ENCODE results near the gene MYLK2. TPM values are rescaled to one million over a fixed set of nuclear protein-coding genes. Genes with fewer than 3 reads are reported as not detected.

The MYLK2 gene
- total and polyA plus RNA-seq, 12 donors, result 0.06 to 2.1 (median 0.24) TPM; not detected in 2

DNA sequence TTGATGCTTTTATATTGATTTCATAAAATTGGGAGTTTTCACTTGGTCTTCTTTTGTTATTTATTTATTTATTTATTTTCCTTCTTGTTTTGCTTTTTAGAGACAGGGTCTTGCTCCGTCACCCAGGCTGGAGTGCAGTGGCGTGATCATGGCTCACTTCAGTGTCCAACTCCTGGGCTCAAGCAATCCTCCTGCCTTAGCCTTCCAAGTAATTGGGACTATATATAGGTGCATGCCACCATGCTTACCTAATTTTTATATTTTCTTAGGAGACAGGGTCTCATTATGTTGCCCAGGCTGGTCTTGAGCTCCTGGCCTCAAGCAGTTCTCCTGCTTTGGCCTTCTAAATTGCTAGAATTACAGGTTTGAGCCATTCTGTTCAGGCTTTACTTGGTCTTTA is 38.3 kb upstream of the MYLK2 start:
- H3K27ac ChIP-seq, result no peak overlapping the region
- no peaks in the 10 kb centered on the region for H3K27me3 ChIP-seq
- DNase-seq, result no peak
- ATAC-seq, result no peak
- TF ChIP-seq, protein P1, sequence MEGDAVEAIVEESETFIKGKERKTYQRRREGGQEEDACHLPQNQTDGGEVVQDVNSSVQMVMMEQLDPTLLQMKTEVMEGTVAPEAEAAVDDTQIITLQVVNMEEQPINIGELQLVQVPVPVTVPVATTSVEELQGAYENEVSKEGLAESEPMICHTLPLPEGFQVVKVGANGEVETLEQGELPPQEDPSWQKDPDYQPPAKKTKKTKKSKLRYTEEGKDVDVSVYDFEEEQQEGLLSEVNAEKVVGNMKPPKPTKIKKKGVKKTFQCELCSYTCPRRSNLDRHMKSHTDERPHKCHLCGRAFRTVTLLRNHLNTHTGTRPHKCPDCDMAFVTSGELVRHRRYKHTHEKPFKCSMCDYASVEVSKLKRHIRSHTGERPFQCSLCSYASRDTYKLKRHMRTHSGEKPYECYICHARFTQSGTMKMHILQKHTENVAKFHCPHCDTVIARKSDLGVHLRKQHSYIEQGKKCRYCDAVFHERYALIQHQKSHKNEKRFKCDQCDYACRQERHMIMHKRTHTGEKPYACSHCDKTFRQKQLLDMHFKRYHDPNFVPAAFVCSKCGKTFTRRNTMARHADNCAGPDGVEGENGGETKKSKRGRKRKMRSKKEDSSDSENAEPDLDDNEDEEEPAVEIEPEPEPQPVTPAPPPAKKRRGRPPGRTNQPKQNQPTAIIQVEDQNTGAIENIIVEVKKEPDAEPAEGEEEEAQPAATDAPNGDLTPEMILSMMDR (IDR thresholded peaks at IDR 0.05), result no peak
- no peak overlapping the region for H3K4me3 ChIP-seq
- no peaks in the 10 kb centered on the region for H3K4me1 ChIP-seq
- intact Hi-C loops (cut with DNase I), result no loop called here
- WGBS, 2 donors, result 98 to 99% methylated on average over 2 of the region's 2 CpGs
- peaks cover 0 to 93% (median 0%) of the 10 kb centered on the region in 9 donors for H3K36me3 ChIP-seq
- no peaks in the 10 kb centered on the region for H3K9me3 ChIP-seq

DNA sequence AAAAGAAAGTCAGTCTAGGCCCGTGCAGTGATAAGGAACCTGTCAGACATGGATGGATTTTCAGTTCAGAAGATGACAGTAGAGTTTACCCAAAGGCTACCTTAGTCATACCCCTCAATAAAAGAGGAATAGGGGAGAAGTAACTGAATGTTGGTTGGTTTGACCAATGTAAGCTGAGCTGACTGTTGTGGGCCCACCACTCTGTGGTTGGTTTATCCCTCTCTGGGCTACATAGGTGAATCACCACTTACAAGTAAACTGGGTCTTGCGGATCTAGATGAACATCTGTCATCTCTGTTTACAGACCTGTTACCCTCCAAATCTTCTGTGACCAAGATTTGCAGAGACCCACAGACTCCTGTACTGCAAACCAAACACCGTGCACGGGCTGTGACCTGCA is 37.2 kb upstream of the MYLK2 start:
- intact Hi-C loops (cut with DNase I), result no loop called here
- no peak for DNase-seq
- TF ChIP-seq, protein P1 (IDR thresholded peaks at IDR 0.05), result no peak
- 96 to 98% methylated on average over 4 of the region's 4 CpGs for WGBS, 2 donors
- Histone ChIP-seq H3K36me3 (peaks cover 0 to 97% (median 0%) of the 10 kb centered on the region in 9 donors), H3K27ac (no peak overlapping the region), H3K4me3 (no peak overlapping the region), H3K4me1 (no peaks in the 10 kb centered on the region), H3K9me3 (no peaks in the 10 kb centered on the region), H3K27me3 (no peaks in the 10 kb centered on the region)
- no peak for ATAC-seq

DNA sequence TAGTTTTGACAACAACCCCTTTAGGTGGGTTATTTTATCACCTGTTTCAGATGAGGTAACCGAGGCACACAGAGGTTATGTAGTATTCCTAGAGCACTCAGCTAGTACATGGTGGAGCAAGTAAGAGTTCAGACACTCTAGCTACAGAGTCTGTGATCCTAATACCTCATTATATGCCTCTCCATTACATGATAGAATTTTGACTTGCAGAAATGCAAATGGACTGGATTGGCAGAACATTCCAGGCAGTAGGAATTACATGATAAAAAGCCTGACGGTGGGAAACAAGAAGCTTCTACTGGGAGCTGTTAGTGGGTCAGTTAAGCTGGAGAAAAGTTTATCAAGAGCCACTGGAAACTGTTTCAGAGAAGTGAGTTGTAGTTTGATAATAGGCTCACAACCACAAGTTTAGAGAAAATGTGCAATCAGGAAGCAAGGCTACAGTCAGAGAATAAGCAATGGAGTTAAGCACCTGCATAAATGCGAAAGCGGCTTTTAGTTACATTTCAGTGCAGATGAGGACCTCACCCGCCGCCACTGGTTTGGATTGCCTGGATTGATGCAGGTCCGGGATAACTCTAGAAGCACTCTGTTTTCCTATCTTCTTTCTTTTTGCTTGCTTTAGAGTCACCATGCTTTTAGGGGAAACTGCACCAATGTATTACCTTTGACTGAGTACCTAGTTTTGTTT is 34.7 kb upstream of the MYLK2 start:
- no peaks in the 10 kb centered on the region for H3K27me3 ChIP-seq
- DNase-seq (no peak), ATAC-seq (no peak)
- WGBS, 2 donors, result 93 to 95% methylated on average over 7 of the region's 7 CpGs
- intact Hi-C loops (cut with DNase I), result no loop called here
- no peaks in the 10 kb centered on the region for H3K9me3 ChIP-seq
- peaks cover 0 to 95% (median 0%) of the 10 kb centered on the region in 9 donors for H3K36me3 ChIP-seq
- no peaks in the 10 kb centered on the region for H3K4me1 ChIP-seq
- TF ChIP-seq, protein P1 (IDR thresholded peaks at IDR 0.05), result no peak
- H3K4me3 ChIP-seq, result no peak overlapping the region
- no peak overlapping the region for H3K27ac ChIP-seq

DNA sequence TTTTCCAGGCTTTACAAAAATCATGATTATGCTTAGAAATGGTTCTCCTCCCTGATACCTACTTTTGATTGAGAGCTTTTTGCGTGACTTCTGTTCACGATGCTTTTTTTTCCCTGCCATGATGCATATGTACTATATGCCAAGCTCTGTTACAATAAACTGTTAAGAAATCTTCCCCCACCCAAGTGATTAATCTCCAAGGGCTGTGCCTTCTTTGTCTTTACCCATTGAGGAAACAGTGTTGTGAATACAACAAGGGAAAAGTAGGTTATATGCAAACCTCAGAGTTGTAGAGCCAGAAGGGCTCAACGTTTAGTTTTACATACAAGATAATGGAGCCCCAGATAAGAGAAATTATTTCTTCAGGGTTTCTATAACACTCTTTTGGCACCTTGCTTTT is 34.1 kb upstream of the MYLK2 start:
- WGBS, 2 donors, result 89 to 90% methylated on average over 3 of the region's 3 CpGs
- ATAC-seq (no peak), DNase-seq (no peak)
- H3K9me3 ChIP-seq, result no peaks in the 10 kb centered on the region
- H3K4me1 ChIP-seq, result no peaks in the 10 kb centered on the region
- H3K27me3 ChIP-seq, result no peaks in the 10 kb centered on the region
- H3K4me3 ChIP-seq, result no peak overlapping the region
- H3K27ac ChIP-seq, result no peak overlapping the region
- TF ChIP-seq, protein P1 (IDR thresholded peaks at IDR 0.05), result no peak
- H3K36me3 ChIP-seq, result peaks cover 0 to 95% (median 0%) of the 10 kb centered on the region in 9 donors
- intact Hi-C loops (cut with DNase I), result no loop called here

Data from heart right ventricle (tissue), 16 donors.